NCI-H1092 treated with DMSO at 0.1 percent for 48 hours (cell line): ENCODE data around the gene HPCA.

Experiments used
- DNase-seq: peaks from one replicate; lab custom pipeline; 2025; lab: John Stamatoyannopoulos, UW

HPCA gene

GRCh38 chr1:32871364-32872191 lies 14.7 kb upstream of the HPCA start:
- no peak for DNase-seq

GRCh38 chr1:32872192-32872460 lies 14.2 kb upstream of the HPCA start:
- DNase-seq = no peak

GRCh38 chr1:32873484-32873883 lies 12.8 kb upstream of the HPCA start:
- no peak for DNase-seq

- no peak for DNase-seq
Measured at GRCh38 chr1:32874860-32875752, 11.2 kb upstream of the HPCA start.

- DNase-seq = peak; percentile 15
Measured at GRCh38 chr1:32876341-32877210, 9.7 kb upstream of the HPCA start.

- peak; percentile 90 for DNase-seq
Measured at GRCh38 chr1:32877211-32878110, 8.8 kb upstream of the HPCA start.

- peak; percentile 45 for DNase-seq
Measured at GRCh38 chr1:32878183-32878582, 8.1 kb upstream of the HPCA start.

- no peak for DNase-seq
Measured at GRCh38 chr1:32878637-32879041, 7.7 kb upstream of the HPCA start.

GRCh38 chr1:32881291-32881690 lies 5.0 kb upstream of the HPCA start:
- no peak for DNase-seq

- DNase-seq = peak; percentile 90
Measured at GRCh38 chr1:32881871-32882850, 4.1 kb upstream of the HPCA start.

GRCh38 chr1:32883338-32884031 lies 2.8 kb upstream of the HPCA start:
- no peak for DNase-seq

GRCh38 chr1:32884032-32884372 lies 2.3 kb upstream of the HPCA start:
- DNase-seq = no peak

GRCh38 chr1:32884726-32885125 lies 1.6 kb upstream of the HPCA start:
- peak; percentile 25 for DNase-seq

GRCh38 chr1:32885676-32886003 lies 651 bp upstream of the HPCA start:
- no peak for DNase-seq

GRCh38 chr1:32886828-32887414 lies 630 bp downstream of the HPCA start:
- no peak for DNase-seq

- DNase-seq = no peak
Measured at GRCh38 chr1:32887623-32888022, 1.3 kb downstream of the HPCA start.

- no peak for DNase-seq
Measured at GRCh38 chr1:32888134-32888533, 1.8 kb downstream of the HPCA start.

GRCh38 chr1:32888677-32889420 lies 2.6 kb downstream of the HPCA start:
- no peak for DNase-seq
